HL-60/S4 treated with retinoic acid at 250 ng/mL for 4 days and 3 days (cell line): Measurements from ENCODE around the gene NUDT15.

ENCODE experiments used
- in situ Hi-C: fragments of 300-500 bp; cut with MboI; formaldehyde crosslinking; loops from 2 replicates; pipeline ENCODE4 v1.7.0; 2022; ENCODE audit warnings: low sequenced_read_pairs

The NUDT15 gene

GRCh38 chr13:48096670-48097069, 59.1 kb downstream of the NUDT15 start:
- in situ Hi-C loops: no loop called here
